K562 (cell line): ENCODE results near the gene PHTF1. TPM values are rescaled to one million over a fixed set of nuclear protein-coding genes. Genes with fewer than 3 reads are reported as not detected.

ENCODE experiments used
- ARID1B ChIP-seq: fragments of 450-650 bp; IDR thresholded peaks from 2 replicates; pipeline ENCODE4 v1.6.1; 2016; ENCODE audit warnings: antibody characterized with exemption, mild to moderate bottlenecking, inconsistent platforms
- BHLHE40 ChIP-seq: IDR thresholded peaks from 2 replicates; pipeline ENCODE4 v1.6.1; 2011; ENCODE audit warnings: low read length, improper control_type of control experiment
- CBFA2T3 ChIP-seq: fragments of 450-650 bp; IDR thresholded peaks from 2 replicates; pipeline ENCODE4 v1.6.1; 2017
- ESRRB ChIP-seq: fragments of 250-450 bp; sonication (Bioruptor Pico); IDR thresholded peaks from 2 replicates; pipeline ENCODE4 v1.5.0; 2020; ENCODE audit warnings: mild to moderate bottlenecking, moderate library complexity, borderline replicate concordance
- FOXP1 ChIP-seq: sonication (generic); formaldehyde crosslinking; IDR thresholded peaks from 2 replicates; pipeline ENCODE4 v1.8.0; 2022; ENCODE audit warnings: mild to moderate bottlenecking, missing genetic modification reagents
- GATA2 ChIP-seq: sonication (generic); formaldehyde crosslinking; IDR thresholded peaks from 2 replicates; pipeline ENCODE4 v1.4.0; 2020; ENCODE audit warnings: mild to moderate bottlenecking, missing genetic modification reagents
- GTF2A2 ChIP-seq: IDR thresholded peaks from 2 replicates; pipeline ENCODE4 v1.6.1; 2016; ENCODE audit warnings: mild to moderate bottlenecking, missing genetic modification characterization, missing compliant biosample characterization
- HDAC1 ChIP-seq, 2 experiments: fragments of 450-650 bp; IDR thresholded peaks; 2 replicates each; pipeline ENCODE4 v1.6.1; 2016 to 2017; ENCODE audit warnings: inconsistent platforms in 1 of 2, mild to moderate bottlenecking in 1 of 2, moderate library complexity in 1 of 2
- HINFP ChIP-seq: fragments of 450-650 bp; conservative IDR thresholded peaks from 2 replicates; pipeline ENCODE4 v1.6.1; 2016; ENCODE audit warnings: missing genetic modification characterization, low read depth, mild to moderate bottlenecking, control low read depth, missing compliant biosample characterization
- HMG20A ChIP-seq: fragments of 450-650 bp; formaldehyde crosslinking; conservative IDR thresholded peaks from 2 replicates; pipeline ENCODE4 v1.4.0; 2020; ENCODE audit warnings: mild to moderate bottlenecking, mixed read lengths
- IRF1 ChIP-seq: sonication (generic); formaldehyde crosslinking; IDR thresholded peaks from 2 replicates; pipeline ENCODE4 v1.8.0; 2022; ENCODE audit warnings: missing genetic modification reagents, mild to moderate bottlenecking, borderline replicate concordance
- JUND ChIP-seq, 2 experiments: IDR thresholded peaks; 2 replicates in 1 of 2; 3 replicates in 1 of 2; pipeline ENCODE4 v1.6.1; 2011; ENCODE audit warnings: borderline replicate concordance in 2 of 2, low read depth in 2 of 2, low read length in 2 of 2, improper control_type of control experiment in 1 of 2, missing biosample characterization in 1 of 2, missing genetic modification characterization in 1 of 2, missing genetic modification reagents in 1 of 2
- NCOR1 ChIP-seq: fragments of 450-650 bp; IDR thresholded peaks from 2 replicates; pipeline ENCODE4 v1.6.1; 2016; ENCODE audit warnings: mild to moderate bottlenecking, moderate library complexity
- PCBP2 ChIP-seq: fragments of 200-400 bp; formaldehyde crosslinking; IDR thresholded peaks from 2 replicates; pipeline ENCODE4 v1.6.1; 2018; ENCODE audit warnings: low read length, low read depth, mild to moderate bottlenecking, moderate library complexity; ENCODE audit not compliant: poor library complexity, severe bottlenecking
- PHF8 ChIP-seq: fragments of 200-600 bp; sonication (generic); IDR thresholded peaks from 2 replicates; pipeline ENCODE4 v1.6.1; 2012; ENCODE audit warnings: mixed run types, mild to moderate bottlenecking, inconsistent platforms, low read length, moderate library complexity, borderline replicate concordance
- POLR2A ChIP-seq: fragments of 450-650 bp; conservative IDR thresholded peaks from 2 replicates; pipeline ENCODE4 v1.6.1; 2016
- RBFOX2 ChIP-seq: fragments of 200-400 bp; formaldehyde crosslinking; IDR thresholded peaks from 2 replicates; pipeline ENCODE4 v1.6.1; 2017; ENCODE audit warnings: low read depth, mild to moderate bottlenecking, low read length, moderate library complexity
- SMAD4 ChIP-seq: fragments of 250-450 bp; sonication (Bioruptor Pico); conservative IDR thresholded peaks from 2 replicates; pipeline ENCODE4 v1.8.0; 2021; ENCODE audit warnings: inconsistent platforms, mild to moderate bottlenecking, moderate library complexity
- SOX6 ChIP-seq: fragments of 450-650 bp; IDR thresholded peaks from 2 replicates; pipeline ENCODE4 v1.6.1; 2014; ENCODE audit warnings: mild to moderate bottlenecking
- SP1 ChIP-seq: sonication (generic); formaldehyde crosslinking; IDR thresholded peaks from 2 replicates; pipeline ENCODE4 v1.8.1; 2022; ENCODE audit warnings: mild to moderate bottlenecking, missing genetic modification reagents
- TCF3 ChIP-seq: sonication (generic); formaldehyde crosslinking; IDR thresholded peaks from 2 replicates; pipeline ENCODE4 v1.4.0; 2020; ENCODE audit warnings: mild to moderate bottlenecking, missing genetic modification reagents
- TCF7L2 ChIP-seq: fragments of 150-350 bp; IDR thresholded peaks from 2 replicates; pipeline ENCODE4 v1.6.1; 2016; ENCODE audit warnings: low read depth, mild to moderate bottlenecking, low read length, moderate library complexity
- ZNF121 ChIP-seq: sonication (generic); formaldehyde crosslinking; conservative IDR thresholded peaks from 2 replicates; pipeline ENCODE4 v1.8.0; 2022; ENCODE audit warnings: missing genetic modification reagents
- polyA plus RNA-seq, 8 experiments: library from polyadenylated mRNA; depleted of rRNA in 4 of 8; stranded (reverse) in 5 of 8; unstranded in 3 of 8; fragments of >200 nt; fragmentation: Nextera tagmentation in 2 of 8; fragmentation: Illumina TruSeq in 1 of 8; extraction: Ambion mirVana in 2 of 8; extraction: Trizol in 1 of 8; gene quantifications; 2 replicates each; pipeline versions ENCODE4 v1.2.1 to v1.2.3, GENCODE V29; 2011 to 2014; ENCODE audit warnings: inconsistent platforms in 1 of 8, missing spikeins in 1 of 8
- total RNA-seq, 7 experiments: library from RNA; depleted of rRNA in 6 of 7; stranded (reverse); fragments of >200 nt in 6 of 7; fragmentation: Illumina TruSeq in 2 of 7; extraction: Trizol in 2 of 7; gene quantifications; 2 replicates each; pipeline versions ENCODE4 v1.2.1 to v1.2.3, GENCODE V29; 2011 to 2021; ENCODE audit warnings: low replicate concordance in 1 of 7
- TF ChIP-seq, protein P1 (sequence below): sonication (generic); formaldehyde crosslinking; IDR thresholded peaks from 2 replicates; pipeline ENCODE4 v1.8.0; 2022; ENCODE audit warnings: missing genetic modification reagents, mild to moderate bottlenecking, borderline replicate concordance

Gene PHTF1
- total and polyA plus RNA-seq, 9 of the 15 experiments (the other 6 are each of a cell fraction or from before 2014, with no cell fraction given): 8.4 to 36.2 (median 23.0) TPM

- TF ChIP-seq GTF2A2 (no peak), PHF8 (no peak), GATA2 (CRISPR knock-in tag) (0 out of 2 replicates have a peak, but pooled peaks have one; percentile 35), POLR2A (no peak), CBFA2T3 (peak; percentile 82), ESRRB (CRISPR knock-in tag) (no peak), SOX6 (peak; percentile 80), ZNF121 (no peak), SMAD4 (CRISPR knock-in tag) (0 out of 2 replicates have a peak, but pooled peaks have one; percentile 33), JUND (IDR thresholded peaks at IDR 0.05; ENCODE audit: borderline replicate concordance, low read depth, low read length) (no peak), JUND (tag; IDR thresholded peaks at IDR 0.05; ENCODE audit: borderline replicate concordance, low read depth, low read length) (no peak), SP1 (CRISPR knock-in tag) (0 out of 2 replicates have a peak, but pooled peaks have one; percentile 48), TCF3 (peak; percentile 86), TCF7L2 (no peak), HINFP (no peak), IRF1 (CRISPR knock-in tag) (peak; percentile 53; the same call in 1 of the 2 replicates), PCBP2 (no peak), FOXP1 (no peak), ARID1B (peak; percentile 85), HMG20A (no peak), NCOR1 (peak; percentile 47; the same call in 1 of the 2 replicates), HDAC1 (IDR thresholded peaks at IDR 0.05) (peak; percentile 36 to 72; a peak in 3 of 4 replicates), BHLHE40 (no peak), RBFOX2 (no peak)
- TF ChIP-seq, protein P1, sequence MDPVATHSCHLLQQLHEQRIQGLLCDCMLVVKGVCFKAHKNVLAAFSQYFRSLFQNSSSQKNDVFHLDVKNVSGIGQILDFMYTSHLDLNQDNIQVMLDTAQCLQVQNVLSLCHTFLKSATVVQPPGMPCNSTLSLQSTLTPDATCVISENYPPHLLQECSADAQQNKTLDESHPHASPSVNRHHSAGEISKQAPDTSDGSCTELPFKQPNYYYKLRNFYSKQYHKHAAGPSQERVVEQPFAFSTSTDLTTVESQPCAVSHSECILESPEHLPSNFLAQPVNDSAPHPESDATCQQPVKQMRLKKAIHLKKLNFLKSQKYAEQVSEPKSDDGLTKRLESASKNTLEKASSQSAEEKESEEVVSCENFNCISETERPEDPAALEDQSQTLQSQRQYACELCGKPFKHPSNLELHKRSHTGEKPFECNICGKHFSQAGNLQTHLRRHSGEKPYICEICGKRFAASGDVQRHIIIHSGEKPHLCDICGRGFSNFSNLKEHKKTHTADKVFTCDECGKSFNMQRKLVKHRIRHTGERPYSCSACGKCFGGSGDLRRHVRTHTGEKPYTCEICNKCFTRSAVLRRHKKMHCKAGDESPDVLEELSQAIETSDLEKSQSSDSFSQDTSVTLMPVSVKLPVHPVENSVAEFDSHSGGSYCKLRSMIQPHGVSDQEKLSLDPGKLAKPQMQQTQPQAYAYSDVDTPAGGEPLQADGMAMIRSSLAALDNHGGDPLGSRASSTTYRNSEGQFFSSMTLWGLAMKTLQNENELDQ (CRISPR knock-in tag): no peak
- TF ChIP-seq, all 486 proteins: peak for 21
Observed at GRCh38 chr1:113779542-113779941, 20.3 kb upstream of the PHTF1 start (continued).
